HG03469 (cell line): Measurements from ENCODE around the gene SYT7.

Experiments used
- ATAC-seq: cut with Tn5 transposase; IDR thresholded peaks from one replicate; pipeline ENCODE4 v1.9.1; 2021; ENCODE audit warnings: mild to moderate bottlenecking, moderate library complexity, moderate number of reproducible peaks; ENCODE audit not compliant: unreplicated experiment

The SYT7 gene

GRCh38 chr11:61503135-61503770, 77.6 kb downstream of the SYT7 start:
- no peak for ATAC-seq

GRCh38 chr11:61502522-61502921, 78.4 kb downstream of the SYT7 start:
- ATAC-seq: no peak

GRCh38 chr11:61499816-61500491, 80.9 kb downstream of the SYT7 start:
- ATAC-seq: no peak

- ATAC-seq: no peak
Measured at GRCh38 chr11:61498767-61499341, 82.0 kb downstream of the SYT7 start.

GRCh38 chr11:61497876-61498275, 83.0 kb downstream of the SYT7 start:
- no peak for ATAC-seq

GRCh38 chr11:61497473-61497872, 83.4 kb downstream of the SYT7 start:
- ATAC-seq: no peak

- no peak for ATAC-seq
Measured at GRCh38 chr11:61496602-61497400, 84.1 kb downstream of the SYT7 start.

- ATAC-seq: no peak
Measured at GRCh38 chr11:61495801-61496601, 84.9 kb downstream of the SYT7 start.

- no peak for ATAC-seq
Measured at GRCh38 chr11:61494381-61494961, 86.4 kb downstream of the SYT7 start.

GRCh38 chr11:61491736-61492395, 89.0 kb downstream of the SYT7 start:
- ATAC-seq: no peak

GRCh38 chr11:61489833-61490721, 90.8 kb downstream of the SYT7 start:
- ATAC-seq: no peak

GRCh38 chr11:61488651-61489291, 92.1 kb downstream of the SYT7 start:
- no peak for ATAC-seq

- ATAC-seq: no peak
Measured at GRCh38 chr11:61487342-61488025, 93.4 kb downstream of the SYT7 start.

- ATAC-seq: no peak
Measured at GRCh38 chr11:61486779-61487178, 94.1 kb downstream of the SYT7 start.

- no peak for ATAC-seq
Measured at GRCh38 chr11:61486011-61486620, 94.8 kb downstream of the SYT7 start.

GRCh38 chr11:61485080-61485479, 95.8 kb downstream of the SYT7 start:
- ATAC-seq: no peak

- no peak for ATAC-seq
Measured at GRCh38 chr11:61484541-61484940, 96.3 kb downstream of the SYT7 start.
